22Rv1 (cell line): ENCODE results near the gene FBLN5.

Source experiments
- CTCF ChIP-seq: fragments of 450-650 bp; IDR thresholded peaks from 2 replicates; pipeline ENCODE4 v1.5.1; 2017; ENCODE audit warnings: mild to moderate bottlenecking
- ZFX ChIP-seq: fragments of 450-650 bp; IDR thresholded peaks from 2 replicates; pipeline ENCODE4 v1.6.1; 2017; ENCODE audit warnings: antibody characterized with exemption, borderline replicate concordance

- TF ChIP-seq CTCF (no peak), ZFX (no peak)
Observed at GRCh38 chr14:91956616-91957015, 9.1 kb upstream of the FBLN5 start.
